DND-41 (cell line): ENCODE measurements around the gene PAFAH1B1.

Experiments used
- CTCF ChIP-seq: IDR thresholded peaks from 2 replicates; pipeline ENCODE4 v1.5.1; 2012; ENCODE audit warnings: borderline replicate concordance, low read length, moderate library complexity, mild to moderate bottlenecking; ENCODE audit not compliant: poor library complexity, severe bottlenecking; ENCODE audit errors: extremely low read depth
- EZH2 ChIP-seq: IDR thresholded peaks from 3 replicates; pipeline ENCODE4 v1.6.1; 2012; ENCODE audit warnings: borderline replicate concordance, low read depth, mild to moderate bottlenecking, moderate library complexity, low read length, inconsistent platforms; ENCODE audit not compliant: severe bottlenecking

- TF ChIP-seq CTCF (no peak), EZH2 (no peak)
These were observed 115.2 kb downstream of the PAFAH1B1 start for GRCh38 chr17:2708585-2709182.
